Measurements from ENCODE around the gene FBXW11.
"Not testable (repeated sequence)": the region's sequence is repeated elsewhere in the genome, so short reads cannot be mapped to it uniquely, and the experiment has no call there.

FBXW11 gene

GRCh38 chr5:171989946-171990712, 16.3 kb downstream of the FBXW11 start:
- peaks cover 0 to 12% of the 10 kb centered on the region in 2 donors for H3K4me1 ChIP-seq (ENCODE audit: control insufficient read depth in 1 of 2, insufficient read depth in 2 of 2, low read length in 2 of 2)
- H3K9ac ChIP-seq (ENCODE audit: low read depth in 1 of 2, low read length in 2 of 2) = no peak overlapping the region
- no peaks in the 10 kb centered on the region for H3K9me3 ChIP-seq (ENCODE audit: control insufficient read depth in 1 of 2, low read length in 2 of 2)
- no peaks in the 10 kb centered on the region for H3K27me3 ChIP-seq (ENCODE audit: control insufficient read depth in 1 of 2, insufficient read depth in 2 of 2, low read length in 2 of 2)
- H3K4me3 ChIP-seq (ENCODE audit: low read depth in 1 of 2, low read length in 2 of 2) = no peak overlapping the region
- H3K27ac ChIP-seq (ENCODE audit: low read depth, low read length) = no peak overlapping the region
- peaks cover 0 to 3% of the 10 kb centered on the region in 2 donors for H3K36me3 ChIP-seq (ENCODE audit: control insufficient read depth in 1 of 2, insufficient read depth in 2 of 2, low read length in 2 of 2)

GRCh38 chr5:171989276-171989675, 17.2 kb downstream of the FBXW11 start:
- Histone ChIP-seq H3K4me3 (ENCODE audit: low read depth in 1 of 2, low read length in 2 of 2) (no peak overlapping the region), H3K36me3 (ENCODE audit: control insufficient read depth in 1 of 2, insufficient read depth in 2 of 2, low read length in 2 of 2) (peaks cover 0 to 3% of the 10 kb centered on the region in 2 donors), H3K27ac (ENCODE audit: low read depth, low read length) (no peak overlapping the region), H3K4me1 (ENCODE audit: control insufficient read depth in 1 of 2, insufficient read depth in 2 of 2, low read length in 2 of 2) (peaks cover 0 to 16% of the 10 kb centered on the region in 2 donors), H3K9me3 (ENCODE audit: control insufficient read depth in 1 of 2, low read length in 2 of 2) (no peaks in the 10 kb centered on the region), H3K9ac (ENCODE audit: low read depth in 1 of 2, low read length in 2 of 2) (no peak overlapping the region), H3K27me3 (ENCODE audit: control insufficient read depth in 1 of 2, insufficient read depth in 2 of 2, low read length in 2 of 2) (no peaks in the 10 kb centered on the region)

GRCh38 chr5:171986772-171987171, 19.7 kb downstream of the FBXW11 start:
- Histone ChIP-seq H3K4me3 (ENCODE audit: low read depth in 1 of 2, low read length in 2 of 2) (no peak overlapping the region), H3K27ac (ENCODE audit: low read depth, low read length) (no peak overlapping the region), H3K9me3 (ENCODE audit: control insufficient read depth in 1 of 2, low read length in 2 of 2) (no peaks in the 10 kb centered on the region), H3K4me1 (ENCODE audit: control insufficient read depth in 1 of 2, insufficient read depth in 2 of 2, low read length in 2 of 2) (peaks cover 0 to 16% of the 10 kb centered on the region in 2 donors), H3K9ac (ENCODE audit: low read depth in 1 of 2, low read length in 2 of 2) (no peak overlapping the region), H3K27me3 (ENCODE audit: control insufficient read depth in 1 of 2, insufficient read depth in 2 of 2, low read length in 2 of 2) (no peaks in the 10 kb centered on the region), H3K36me3 (ENCODE audit: control insufficient read depth in 1 of 2, insufficient read depth in 2 of 2, low read length in 2 of 2) (peaks cover 0 to 3% of the 10 kb centered on the region in 2 donors)

GRCh38 chr5:171984748-171985419, 21.6 kb downstream of the FBXW11 start:
- H3K4me1 ChIP-seq (ENCODE audit: control insufficient read depth in 1 of 2, insufficient read depth in 2 of 2, low read length in 2 of 2) = peaks cover 0 to 12% of the 10 kb centered on the region in 2 donors
- peaks cover 0 to 3% of the 10 kb centered on the region in 2 donors for H3K36me3 ChIP-seq (ENCODE audit: control insufficient read depth in 1 of 2, insufficient read depth in 2 of 2, low read length in 2 of 2)
- no peak overlapping the region for H3K9ac ChIP-seq (ENCODE audit: low read depth in 1 of 2, low read length in 2 of 2)
- no peaks in the 10 kb centered on the region for H3K27me3 ChIP-seq (ENCODE audit: control insufficient read depth in 1 of 2, insufficient read depth in 2 of 2, low read length in 2 of 2)
- H3K27ac ChIP-seq (ENCODE audit: low read depth, low read length) = no peak overlapping the region
- no peak overlapping the region for H3K4me3 ChIP-seq (ENCODE audit: low read depth in 1 of 2, low read length in 2 of 2)
- H3K9me3 ChIP-seq (ENCODE audit: control insufficient read depth in 1 of 2, low read length in 2 of 2) = peaks cover 7 to 10% of the 10 kb centered on the region in 2 donors

GRCh38 chr5:171981847-171982246, 24.6 kb downstream of the FBXW11 start:
- Histone ChIP-seq H3K4me3 (ENCODE audit: low read depth in 1 of 2, low read length in 2 of 2) (no peak overlapping the region), H3K27me3 (ENCODE audit: control insufficient read depth in 1 of 2, insufficient read depth in 2 of 2, low read length in 2 of 2) (no peaks in the 10 kb centered on the region), H3K9me3 (ENCODE audit: control insufficient read depth in 1 of 2, low read length in 2 of 2) (peaks cover 13 to 21% of the 10 kb centered on the region in 2 donors), H3K4me1 (ENCODE audit: control insufficient read depth in 1 of 2, insufficient read depth in 2 of 2, low read length in 2 of 2) (peaks cover 0 to 4% of the 10 kb centered on the region in 2 donors), H3K9ac (ENCODE audit: low read depth in 1 of 2, low read length in 2 of 2) (no peak overlapping the region), H3K27ac (ENCODE audit: low read depth, low read length) (no peak overlapping the region), H3K36me3 (ENCODE audit: control insufficient read depth in 1 of 2, insufficient read depth in 2 of 2, low read length in 2 of 2) (peaks cover 0 to 2% of the 10 kb centered on the region in 2 donors)

GRCh38 chr5:171980792-171981191, 25.6 kb downstream of the FBXW11 start:
- Histone ChIP-seq H3K9me3 (ENCODE audit: control insufficient read depth in 1 of 2, low read length in 2 of 2) (peaks cover 13 to 21% of the 10 kb centered on the region in 2 donors), H3K27ac (ENCODE audit: low read depth, low read length) (no peak overlapping the region), H3K4me1 (ENCODE audit: control insufficient read depth in 1 of 2, insufficient read depth in 2 of 2, low read length in 2 of 2) (peaks cover 0 to 4% of the 10 kb centered on the region in 2 donors)

GRCh38 chr5:171979606-171980005, 26.8 kb downstream of the FBXW11 start:
- Histone ChIP-seq H3K4me3 (ENCODE audit: low read depth in 1 of 2, low read length in 2 of 2) (no peak overlapping the region), H3K36me3 (ENCODE audit: control insufficient read depth in 1 of 2, insufficient read depth in 2 of 2, low read length in 2 of 2) (no peaks in the 10 kb centered on the region), H3K27ac (ENCODE audit: low read depth, low read length) (no peak overlapping the region), H3K9me3 (ENCODE audit: control insufficient read depth in 1 of 2, low read length in 2 of 2) (peaks cover 13 to 21% of the 10 kb centered on the region in 2 donors), H3K27me3 (ENCODE audit: control insufficient read depth in 1 of 2, insufficient read depth in 2 of 2, low read length in 2 of 2) (no peaks in the 10 kb centered on the region), H3K4me1 (ENCODE audit: control insufficient read depth in 1 of 2, insufficient read depth in 2 of 2, low read length in 2 of 2) (peaks cover 0 to 6% of the 10 kb centered on the region in 2 donors), H3K9ac (ENCODE audit: low read depth in 1 of 2, low read length in 2 of 2) (no peak overlapping the region)

More at GRCh38 chr5:171980792-171981191, 25.6 kb downstream of the FBXW11 start:
- no peaks in the 10 kb centered on the region for H3K27me3 ChIP-seq (ENCODE audit: control insufficient read depth in 1 of 2, insufficient read depth in 2 of 2, low read length in 2 of 2)
- H3K4me3 ChIP-seq (ENCODE audit: low read depth in 1 of 2, low read length in 2 of 2) = no peak overlapping the region
- H3K9ac ChIP-seq (ENCODE audit: low read depth in 1 of 2, low read length in 2 of 2) = no peak overlapping the region
- no peaks in the 10 kb centered on the region for H3K36me3 ChIP-seq (ENCODE audit: control insufficient read depth in 1 of 2, insufficient read depth in 2 of 2, low read length in 2 of 2)

GRCh38 chr5:171978519-171978918, 27.9 kb downstream of the FBXW11 start:
- no peak overlapping the region for H3K27ac ChIP-seq (ENCODE audit: low read depth, low read length)
- H3K9ac ChIP-seq (ENCODE audit: low read depth in 1 of 2, low read length in 2 of 2) = no peak overlapping the region
- peaks cover 13 to 21% of the 10 kb centered on the region in 2 donors for H3K9me3 ChIP-seq (ENCODE audit: control insufficient read depth in 1 of 2, low read length in 2 of 2)
- no peaks in the 10 kb centered on the region for H3K36me3 ChIP-seq (ENCODE audit: control insufficient read depth in 1 of 2, insufficient read depth in 2 of 2, low read length in 2 of 2)
- H3K27me3 ChIP-seq (ENCODE audit: control insufficient read depth in 1 of 2, insufficient read depth in 2 of 2, low read length in 2 of 2) = no peaks in the 10 kb centered on the region
- H3K4me3 ChIP-seq (ENCODE audit: low read depth in 1 of 2, low read length in 2 of 2) = no peak overlapping the region
- peaks cover 0 to 6% of the 10 kb centered on the region in 2 donors for H3K4me1 ChIP-seq (ENCODE audit: control insufficient read depth in 1 of 2, insufficient read depth in 2 of 2, low read length in 2 of 2)

GRCh38 chr5:171978016-171978415, 28.4 kb downstream of the FBXW11 start:
- H3K27ac ChIP-seq (ENCODE audit: low read depth, low read length) = no peak overlapping the region
- H3K27me3 ChIP-seq (ENCODE audit: control insufficient read depth in 1 of 2, insufficient read depth in 2 of 2, low read length in 2 of 2) = no peaks in the 10 kb centered on the region
- H3K9me3 ChIP-seq (ENCODE audit: control insufficient read depth in 1 of 2, low read length in 2 of 2) = peaks cover 13 to 21% of the 10 kb centered on the region in 2 donors
- no peak overlapping the region for H3K4me3 ChIP-seq (ENCODE audit: low read depth in 1 of 2, low read length in 2 of 2)
- no peak overlapping the region for H3K9ac ChIP-seq (ENCODE audit: low read depth in 1 of 2, low read length in 2 of 2)
- peaks cover 0 to 6% of the 10 kb centered on the region in 2 donors for H3K4me1 ChIP-seq (ENCODE audit: control insufficient read depth in 1 of 2, insufficient read depth in 2 of 2, low read length in 2 of 2)
- H3K36me3 ChIP-seq (ENCODE audit: control insufficient read depth in 1 of 2, insufficient read depth in 2 of 2, low read length in 2 of 2) = no peaks in the 10 kb centered on the region

GRCh38 chr5:171977244-171977950, 29.0 kb downstream of the FBXW11 start:
- not testable (repeated sequence) for H3K27ac ChIP-seq (ENCODE audit: low read depth, low read length)

More at GRCh38 chr5:171977244-171977950, 29.0 kb downstream of the FBXW11 start:
- H3K9me3 ChIP-seq (ENCODE audit: control insufficient read depth in 1 of 2, low read length in 2 of 2) = peaks cover 13 to 21% of the 10 kb centered on the region in 2 donors
- not testable (repeated sequence) for H3K36me3 ChIP-seq (ENCODE audit: control insufficient read depth in 1 of 2, insufficient read depth in 2 of 2, low read length in 2 of 2); H3K9ac ChIP-seq (ENCODE audit: low read depth in 1 of 2, low read length in 2 of 2); H3K4me3 ChIP-seq (ENCODE audit: low read depth in 1 of 2, low read length in 2 of 2); H3K4me1 ChIP-seq (ENCODE audit: control insufficient read depth in 1 of 2, insufficient read depth in 2 of 2, low read length in 2 of 2); H3K27me3 ChIP-seq (ENCODE audit: control insufficient read depth in 1 of 2, insufficient read depth in 2 of 2, low read length in 2 of 2)
